ENCODE results near the gene NRCAM.

NRCAM gene

DNA sequence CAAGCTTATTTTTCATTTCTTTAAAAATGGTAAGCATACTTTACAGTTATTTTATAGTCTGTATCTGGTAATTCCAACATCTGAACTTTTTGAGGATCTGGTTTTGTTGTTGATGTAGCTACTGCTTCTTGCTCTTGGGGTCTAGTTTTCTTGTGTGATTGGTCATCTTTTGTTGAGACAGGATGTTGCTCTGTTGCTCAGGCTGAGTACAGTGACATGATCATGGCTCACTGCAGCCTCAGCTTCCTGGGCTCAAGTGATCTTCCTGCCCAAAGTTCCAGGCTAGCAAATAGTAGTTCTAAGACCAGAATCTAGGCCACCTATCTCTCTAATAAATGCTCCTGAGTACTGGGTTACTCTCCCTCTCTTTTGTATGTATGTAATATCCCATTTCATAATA is 75.7 kb downstream of the NRCAM start:
- no peaks in the 10 kb centered on the region for H3K4me1 ChIP-seq (ENCODE audit: insufficient read depth, low read length)
- H3K9ac ChIP-seq (ENCODE audit: low read depth, low read length) = no peak overlapping the region
- H3K36me3 ChIP-seq (ENCODE audit: insufficient read depth, low read length) = no peaks in the 10 kb centered on the region
- no peaks in the 10 kb centered on the region for H3K9me3 ChIP-seq (ENCODE audit: control insufficient read depth, insufficient read depth, low read length)

DNA sequence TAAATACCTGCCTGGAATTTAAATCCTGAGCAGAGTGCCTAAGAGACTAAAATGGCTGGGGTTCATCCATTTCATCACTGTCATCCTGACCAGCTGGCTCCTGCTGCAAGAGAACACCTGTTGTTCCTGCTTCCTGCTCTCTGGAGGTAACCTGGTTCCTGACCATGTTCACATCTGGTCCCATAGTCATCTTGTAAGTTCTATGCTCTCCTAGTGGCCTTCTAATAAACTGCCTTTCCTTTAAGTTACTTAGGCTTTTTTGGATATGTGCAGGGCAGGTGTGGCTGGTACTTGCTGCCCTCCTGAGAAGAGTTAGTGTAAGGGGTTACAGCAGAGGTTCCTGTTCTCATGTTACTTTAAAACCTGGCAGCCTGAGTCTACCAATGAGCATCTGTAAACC is 80.0 kb downstream of the NRCAM start:
- no peaks in the 10 kb centered on the region for H3K36me3 ChIP-seq (ENCODE audit: insufficient read depth, low read length)

DNA sequence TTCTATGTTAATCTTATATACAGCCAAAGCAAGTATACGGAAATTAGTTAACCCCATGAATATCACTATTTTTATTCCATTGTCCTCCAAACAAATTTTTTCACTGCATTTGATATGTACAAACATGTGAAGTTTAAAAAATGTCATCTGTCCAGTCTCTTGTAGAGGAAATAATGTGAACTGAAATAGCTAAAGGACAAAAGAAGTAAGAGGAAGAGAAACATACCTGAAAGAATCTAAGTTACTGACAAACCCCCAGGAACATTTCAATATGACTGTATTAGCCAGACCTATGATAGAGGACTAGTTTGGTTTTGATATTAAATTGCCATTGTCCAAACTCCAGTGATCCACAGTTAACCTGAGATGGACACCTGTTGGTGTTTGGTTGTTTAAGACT is 80.6 kb downstream of the NRCAM start:
- Histone ChIP-seq H3K36me3 (ENCODE audit: insufficient read depth, low read length) (no peaks in the 10 kb centered on the region), H3K9ac (ENCODE audit: low read depth, low read length) (no peak overlapping the region), H3K4me1 (ENCODE audit: insufficient read depth, low read length) (no peaks in the 10 kb centered on the region), H3K9me3 (ENCODE audit: control insufficient read depth, insufficient read depth, low read length) (no peaks in the 10 kb centered on the region)

More for the DNA sequence above, 80.0 kb downstream of the NRCAM start:
- H3K4me1 ChIP-seq (ENCODE audit: insufficient read depth, low read length) = no peaks in the 10 kb centered on the region
- no peaks in the 10 kb centered on the region for H3K9me3 ChIP-seq (ENCODE audit: control insufficient read depth, insufficient read depth, low read length)
- H3K9ac ChIP-seq (ENCODE audit: low read depth, low read length) = no peak overlapping the region

GRCh38 chr7:108374899-108375298 is 81.3 kb downstream of the NRCAM start:
- no peaks in the 10 kb centered on the region for H3K9me3 ChIP-seq (ENCODE audit: control insufficient read depth, insufficient read depth, low read length)
- H3K36me3 ChIP-seq (ENCODE audit: insufficient read depth, low read length) = no peaks in the 10 kb centered on the region
- H3K9ac ChIP-seq (ENCODE audit: low read depth, low read length) = no peak overlapping the region
- no peaks in the 10 kb centered on the region for H3K4me1 ChIP-seq (ENCODE audit: insufficient read depth, low read length)

GRCh38 chr7:108372618-108373017 is 83.6 kb downstream of the NRCAM start:
- H3K36me3 ChIP-seq (ENCODE audit: insufficient read depth, low read length) = no peaks in the 10 kb centered on the region
- no peaks in the 10 kb centered on the region for H3K9me3 ChIP-seq (ENCODE audit: control insufficient read depth, insufficient read depth, low read length)
- no peaks in the 10 kb centered on the region for H3K4me1 ChIP-seq (ENCODE audit: insufficient read depth, low read length)
- no peak overlapping the region for H3K9ac ChIP-seq (ENCODE audit: low read depth, low read length)

DNA sequence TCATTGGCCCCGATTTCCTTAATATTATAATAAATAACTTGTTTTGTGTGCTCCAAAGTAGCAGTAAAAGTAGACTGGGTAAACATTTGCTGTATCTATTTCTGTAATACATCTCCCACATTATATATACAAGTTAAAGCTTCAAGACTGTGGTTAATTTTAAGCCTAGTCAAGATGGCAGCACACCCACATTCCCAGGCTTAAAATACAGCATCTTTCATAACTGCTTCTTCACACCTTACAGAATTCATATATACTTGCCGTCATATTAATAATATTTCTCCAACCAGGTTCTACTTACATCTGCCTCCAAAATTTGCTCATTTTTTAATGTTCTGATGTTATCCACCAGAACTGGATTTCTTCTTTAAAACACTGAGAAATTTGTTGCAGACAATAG is 85.6 kb downstream of the NRCAM start:
- Histone ChIP-seq H3K9me3 (ENCODE audit: control insufficient read depth, insufficient read depth, low read length) (no peaks in the 10 kb centered on the region), H3K36me3 (ENCODE audit: insufficient read depth, low read length) (no peaks in the 10 kb centered on the region), H3K4me1 (ENCODE audit: insufficient read depth, low read length) (no peaks in the 10 kb centered on the region), H3K9ac (ENCODE audit: low read depth, low read length) (no peak overlapping the region)

DNA sequence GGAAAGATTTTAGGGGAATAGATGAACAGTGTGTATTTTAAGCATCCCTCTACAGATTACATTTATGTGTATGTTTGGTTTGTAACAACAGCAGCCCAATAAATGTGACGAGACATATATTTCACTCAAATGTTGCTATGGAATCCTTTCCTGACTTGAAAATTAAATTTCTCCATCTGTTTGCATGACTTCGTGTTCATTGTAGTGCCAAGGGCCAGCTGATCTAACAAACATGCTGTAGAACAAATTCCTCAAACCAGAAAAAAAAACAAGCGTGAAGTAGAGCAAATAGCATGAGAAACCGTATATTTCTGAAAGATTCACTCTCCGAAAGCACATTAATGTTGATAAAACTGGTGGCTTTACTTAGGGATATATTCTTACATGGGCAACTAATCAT is 87.8 kb downstream of the NRCAM start:
- Histone ChIP-seq H3K9me3 (ENCODE audit: control insufficient read depth, insufficient read depth, low read length) (no peaks in the 10 kb centered on the region), H3K36me3 (ENCODE audit: insufficient read depth, low read length) (no peaks in the 10 kb centered on the region), H3K4me1 (ENCODE audit: insufficient read depth, low read length) (no peaks in the 10 kb centered on the region), H3K9ac (ENCODE audit: low read depth, low read length) (no peak overlapping the region)

GRCh38 chr7:108367946-108368345 is 88.3 kb downstream of the NRCAM start:
- Histone ChIP-seq H3K36me3 (ENCODE audit: insufficient read depth, low read length) (no peaks in the 10 kb centered on the region), H3K9me3 (ENCODE audit: control insufficient read depth, insufficient read depth, low read length) (no peaks in the 10 kb centered on the region), H3K4me1 (ENCODE audit: insufficient read depth, low read length) (no peaks in the 10 kb centered on the region), H3K9ac (ENCODE audit: low read depth, low read length) (no peak overlapping the region)

DNA sequence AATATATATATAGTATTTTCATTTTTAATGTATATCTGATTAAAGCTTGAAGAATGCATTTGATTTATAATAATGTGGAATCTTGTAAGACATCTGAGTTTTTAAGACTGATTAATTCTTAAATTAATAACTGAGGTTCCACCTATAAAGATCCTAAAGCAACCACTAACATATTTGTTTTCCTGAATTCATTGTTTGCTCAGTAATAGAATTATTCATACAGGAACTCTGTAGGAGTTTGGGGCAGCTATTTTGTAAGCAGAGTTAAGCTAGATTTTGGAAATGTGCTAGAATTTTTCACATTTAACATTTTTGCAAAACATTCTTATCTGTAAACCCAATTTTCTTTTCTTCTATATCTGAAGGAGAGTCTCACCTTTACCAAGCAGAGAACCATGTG is 88.9 kb downstream of the NRCAM start:
- no peaks in the 10 kb centered on the region for H3K4me1 ChIP-seq (ENCODE audit: insufficient read depth, low read length)
- no peaks in the 10 kb centered on the region for H3K36me3 ChIP-seq (ENCODE audit: insufficient read depth, low read length)
- H3K9ac ChIP-seq (ENCODE audit: low read depth, low read length) = no peak overlapping the region
- H3K9me3 ChIP-seq (ENCODE audit: control insufficient read depth, insufficient read depth, low read length) = peaks cover under 1% of the 10 kb centered on the region; the same call in 1 of the 2 replicates

DNA sequence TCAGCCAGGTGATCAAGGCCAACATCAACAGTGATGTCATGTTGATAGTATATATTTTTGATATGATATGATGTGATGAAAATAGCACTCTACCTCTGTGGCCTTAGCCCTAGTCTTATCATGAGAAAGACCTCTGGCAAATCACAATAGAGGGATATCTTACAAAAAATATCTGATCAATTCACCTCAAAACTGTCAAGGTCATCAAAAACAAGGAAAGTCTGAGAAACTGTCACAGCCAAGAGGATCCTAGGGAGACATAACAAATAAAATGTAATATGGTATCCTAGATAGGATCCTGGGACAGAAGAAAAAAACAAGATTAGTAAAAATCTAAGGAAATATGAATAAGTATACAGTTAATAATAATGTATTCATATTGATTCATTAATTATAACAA is 92.6 kb downstream of the NRCAM start:
- H3K36me3 ChIP-seq (ENCODE audit: insufficient read depth, low read length) = no peaks in the 10 kb centered on the region
- peaks cover 4% of the 10 kb centered on the region; the same call in 1 of the 2 replicates for H3K4me1 ChIP-seq (ENCODE audit: insufficient read depth, low read length)
- no peak overlapping the region for H3K9ac ChIP-seq (ENCODE audit: low read depth, low read length)
- H3K9me3 ChIP-seq (ENCODE audit: control insufficient read depth, insufficient read depth, low read length) = peaks cover 2% of the 10 kb centered on the region; the same call in 1 of the 2 replicates

DNA sequence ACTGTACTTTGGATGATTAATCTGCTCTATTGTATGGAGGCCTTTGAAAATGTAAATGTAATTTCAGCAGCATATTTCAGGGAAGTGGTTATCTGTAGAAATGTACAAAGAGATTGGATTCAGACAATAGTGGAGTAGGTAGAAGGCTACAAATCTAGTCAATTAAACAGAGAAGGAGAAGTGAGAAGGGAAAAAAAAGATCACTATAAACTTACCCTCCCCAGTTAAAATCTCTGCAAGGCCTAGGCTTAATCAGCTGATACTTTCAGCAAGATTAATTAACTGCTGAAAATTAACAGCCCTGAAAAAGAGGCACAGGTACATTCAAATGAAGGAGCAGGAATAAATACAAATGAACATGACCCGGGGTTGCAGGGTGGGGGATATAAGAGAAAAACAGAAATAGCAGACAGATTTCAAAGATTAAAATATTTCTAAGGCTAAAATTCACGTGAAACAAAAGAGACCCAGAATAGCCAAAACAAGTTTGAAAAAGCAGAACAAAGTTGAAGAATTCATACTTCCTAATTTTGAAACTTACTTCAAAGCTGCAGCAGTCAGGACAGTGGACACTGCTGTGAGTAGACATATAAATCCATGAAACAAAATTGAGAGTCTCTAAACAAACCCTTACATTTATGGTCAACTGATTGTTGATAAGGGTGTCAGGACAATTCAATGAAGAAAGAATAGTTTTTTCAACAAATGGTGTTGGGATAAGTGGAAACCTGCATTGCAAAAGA is 96.0 kb downstream of the NRCAM start:
- Histone ChIP-seq H3K9ac (ENCODE audit: low read depth, low read length) (no peak overlapping the region), H3K4me1 (ENCODE audit: insufficient read depth, low read length) (peaks cover 5% of the 10 kb centered on the region; the same call in 1 of the 2 replicates), H3K36me3 (ENCODE audit: insufficient read depth, low read length) (no peaks in the 10 kb centered on the region), H3K9me3 (ENCODE audit: control insufficient read depth, insufficient read depth, low read length) (peaks cover 2% of the 10 kb centered on the region; the same call in 1 of the 2 replicates)

GRCh38 chr7:108358553-108358952 is 97.7 kb downstream of the NRCAM start:
- Histone ChIP-seq H3K9me3 (ENCODE audit: control insufficient read depth, insufficient read depth, low read length) (peaks cover 2% of the 10 kb centered on the region; the same call in 1 of the 2 replicates), H3K9ac (ENCODE audit: low read depth, low read length) (no peak overlapping the region), H3K4me1 (ENCODE audit: insufficient read depth, low read length) (peaks cover 5% of the 10 kb centered on the region; the same call in 1 of the 2 replicates), H3K36me3 (ENCODE audit: insufficient read depth, low read length) (no peaks in the 10 kb centered on the region)

DNA sequence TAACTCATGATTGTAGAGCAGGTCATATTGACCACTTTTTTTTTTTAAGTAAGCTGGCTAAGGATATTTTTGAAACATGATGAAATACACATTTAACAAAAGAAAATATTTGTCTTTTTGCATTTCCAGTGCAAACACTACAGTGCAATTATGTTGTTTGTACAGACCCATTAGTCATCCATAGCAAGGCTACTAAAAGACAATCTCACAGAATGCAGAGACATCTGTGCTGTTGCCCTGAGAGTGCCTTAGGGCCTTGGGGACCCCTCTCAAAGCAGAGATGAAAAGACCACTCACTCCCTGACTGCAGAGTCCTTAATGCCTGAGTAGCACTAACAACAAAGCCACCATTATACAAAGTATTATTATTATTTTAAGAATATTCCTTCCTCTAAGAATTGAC is 104.5 kb downstream of the NRCAM start:
- H3K36me3 ChIP-seq (ENCODE audit: insufficient read depth, low read length) = no peaks in the 10 kb centered on the region
- no peak overlapping the region for H3K9ac ChIP-seq (ENCODE audit: low read depth, low read length)
- H3K9me3 ChIP-seq (ENCODE audit: control insufficient read depth, insufficient read depth, low read length) = no peaks in the 10 kb centered on the region
- peaks cover 4% of the 10 kb centered on the region for H3K4me1 ChIP-seq (ENCODE audit: insufficient read depth, low read length)

GRCh38 chr7:108348913-108349312 is 107.3 kb downstream of the NRCAM start:
- H3K4me1 ChIP-seq (ENCODE audit: insufficient read depth, low read length) = peaks cover 12% of the 10 kb centered on the region
- no peaks in the 10 kb centered on the region for H3K36me3 ChIP-seq (ENCODE audit: insufficient read depth, low read length)
- no peak overlapping the region for H3K9ac ChIP-seq (ENCODE audit: low read depth, low read length)
- H3K9me3 ChIP-seq (ENCODE audit: control insufficient read depth, insufficient read depth, low read length) = no peaks in the 10 kb centered on the region

- no peaks in the 10 kb centered on the region for H3K36me3 ChIP-seq (ENCODE audit: insufficient read depth, low read length)
- no peak overlapping the region for H3K9ac ChIP-seq (ENCODE audit: low read depth, low read length)
- peaks cover 12% of the 10 kb centered on the region for H3K4me1 ChIP-seq (ENCODE audit: insufficient read depth, low read length)
- H3K9me3 ChIP-seq (ENCODE audit: control insufficient read depth, insufficient read depth, low read length) = no peaks in the 10 kb centered on the region
These were observed 108.6 kb downstream of the NRCAM start for GRCh38 chr7:108347616-108348015.

Data from ES-I3 (cell line).